Limb (tissue), 2 donors: ENCODE results near the gene ESPL1.
A peak's percentile ranks its signal among the peaks of the same experiment; 100 is the strongest.
"Not testable (repeated sequence)": the region's sequence is repeated elsewhere in the genome, so short reads cannot be mapped to it uniquely, and the experiment has no call there.

Source experiments
- DNase-seq, 2 donors: peaks; one replicate each; pipeline ENCODE4 v3.0.0-alpha.2; 2016; ENCODE audit errors: extremely low spot score in 2 of 2

Gene ESPL1

GRCh38 chr12:53298164-53298563, 30.1 kb downstream of the ESPL1 start:
- DNase-seq: no peak

- DNase-seq: peak in 1 of 2 donors; percentile 41
These were observed 31.0 kb downstream of the ESPL1 start for GRCh38 chr12:53299101-53299453.

GRCh38 chr12:53299454-53300180, 31.5 kb downstream of the ESPL1 start, which contains the start of gene MYG1:
Gene MYG1, plus strand, starts transcription at chr12:53299695. Its CDS starts 43 bp downstream, at chr12:53299738.
- peak; percentile 90 to 94 for DNase-seq

- DNase-seq: no peak
These were observed 32.1 kb downstream of the ESPL1 start for GRCh38 chr12:53300187-53300586.

- DNase-seq: no peak
These were observed 34.8 kb downstream of the ESPL1 start for GRCh38 chr12:53302903-53303302.

GRCh38 chr12:53306826-53307225, 38.7 kb downstream of the ESPL1 start:
- DNase-seq: no peak

- DNase-seq: no peak
These were observed 40.2 kb downstream of the ESPL1 start for GRCh38 chr12:53308276-53308675.

GRCh38 chr12:53313996-53314395, 45.9 kb downstream of the ESPL1 start:
- DNase-seq: no peak

GRCh38 chr12:53320352-53321195, 52.5 kb downstream of the ESPL1 start:
- DNase-seq: no peak

- DNase-seq: peak in 1 of 2 donors; percentile 39
These were observed 56.1 kb downstream of the ESPL1 start for GRCh38 chr12:53324113-53324778.

GRCh38 chr12:53324779-53325510, 56.8 kb downstream of the ESPL1 start:
- DNase-seq: peak; percentile 93

- DNase-seq: peak in 1 of 2 donors; percentile 71
These were observed 57.5 kb downstream of the ESPL1 start for GRCh38 chr12:53325511-53326061.

GRCh38 chr12:53326460-53327185, 58.5 kb downstream of the ESPL1 start:
- DNase-seq: no peak

- DNase-seq: no peak
These were observed 59.4 kb downstream of the ESPL1 start for GRCh38 chr12:53327435-53328042.

GRCh38 chr12:53328043-53328435, 59.9 kb downstream of the ESPL1 start:
- DNase-seq: no peak

- DNase-seq: no peak
These were observed 62.6 kb downstream of the ESPL1 start for GRCh38 chr12:53330671-53331070.

GRCh38 chr12:53332339-53332738, 64.2 kb downstream of the ESPL1 start:
- DNase-seq: not testable (repeated sequence)

- DNase-seq: no peak
These were observed 64.6 kb downstream of the ESPL1 start for GRCh38 chr12:53332744-53333143.

GRCh38 chr12:53333289-53333688, 65.2 kb downstream of the ESPL1 start:
- DNase-seq: no peak

- no peak for DNase-seq
These were observed 65.7 kb downstream of the ESPL1 start for GRCh38 chr12:53333845-53334244.
